Liver (tissue), 9 donors: ENCODE data around the gene CCL2. TPM values are rescaled to one million over a fixed set of nuclear protein-coding genes. Genes with fewer than 3 reads are reported as not detected.

ENCODE experiments used
- DNase-seq: peaks from one replicate; pipeline ENCODE4 v3.0.0-alpha.2; 2017; ENCODE audit warnings: low spot score
- H3K27ac ChIP-seq, 2 donors: one replicate each; pipeline ENCODE4 v1.7.0; 2013; ENCODE audit warnings: inconsistent platforms in 2 of 2, low read length in 2 of 2, control low read depth in 1 of 2, low read depth in 1 of 2, mild to moderate bottlenecking in 1 of 2
- H3K27me3 ChIP-seq, 4 donors: one replicate each; pipeline versions ENCODE4 v1.6.1 to v1.7.0; 2013; ENCODE audit warnings: low read length in 3 of 4, inconsistent platforms in 1 of 4, mild to moderate bottlenecking in 1 of 4, moderate library complexity in 1 of 4; ENCODE audit not compliant: control insufficient read depth in 4 of 4, insufficient read depth in 4 of 4
- H3K36me3 ChIP-seq, 4 donors: one replicate each; pipeline versions ENCODE4 v1.6.1 to v1.7.0; 2013; ENCODE audit warnings: low read length in 3 of 4, mild to moderate bottlenecking in 3 of 4, low read depth in 1 of 4, moderate library complexity in 1 of 4; ENCODE audit not compliant: control insufficient read depth in 4 of 4, insufficient read depth in 3 of 4
- H3K4me1 ChIP-seq, 4 donors: one replicate each; pipeline versions ENCODE4 v1.6.1 to v1.7.0; 2013; ENCODE audit warnings: low read length in 3 of 4, mild to moderate bottlenecking in 3 of 4, moderate library complexity in 1 of 4; ENCODE audit not compliant: control insufficient read depth in 4 of 4, insufficient read depth in 4 of 4
- H3K4me3 ChIP-seq, 3 donors: one replicate each; pipeline versions ENCODE4 v1.6.1 to v1.7.0; 2013; ENCODE audit warnings: low read length in 3 of 3, control low read depth in 1 of 3, low read depth in 1 of 3, mild to moderate bottlenecking in 1 of 3
- H3K9ac ChIP-seq, 2 donors: one replicate each; pipeline ENCODE4 v1.7.0; 2013; ENCODE audit warnings: low read length in 2 of 2, mild to moderate bottlenecking in 2 of 2, moderate library complexity in 2 of 2, control low read depth in 1 of 2, low read depth in 1 of 2
- H3K9me3 ChIP-seq, 4 donors: one replicate each; pipeline versions ENCODE4 v1.6.1 to v1.7.0; 2013; ENCODE audit warnings: low read length in 3 of 4; ENCODE audit not compliant: control insufficient read depth in 4 of 4
- ATF3 ChIP-seq: IDR thresholded peaks from 2 replicates; pipeline ENCODE4 v1.6.1; 2016; ENCODE audit warnings: antibody characterized with exemption
- CTCF ChIP-seq: fragments of 150-350 bp; IDR thresholded peaks from 2 replicates; pipeline ENCODE4 v1.5.1; 2017; ENCODE audit warnings: improper control_type of control experiment, low read depth, low read length; ENCODE audit not compliant: missing input control
- EGR1 ChIP-seq, 2 donors: IDR thresholded peaks; 2 replicates each; pipeline ENCODE4 v1.6.1; 2016 to 2018; ENCODE audit warnings: antibody characterized with exemption in 2 of 2, low read depth in 2 of 2
- FOXA1 ChIP-seq: IDR thresholded peaks from 2 replicates; pipeline ENCODE4 v1.6.1; 2016; ENCODE audit warnings: antibody characterized with exemption
- FOXA2 ChIP-seq: IDR thresholded peaks from 2 replicates; pipeline ENCODE4 v1.6.1; 2016; ENCODE audit warnings: antibody characterized with exemption
- GABPA ChIP-seq, 2 donors: IDR thresholded peaks in 1 of 2; conservative IDR thresholded peaks in 1 of 2; 2 replicates each; pipeline ENCODE4 v1.6.1; 2016; ENCODE audit warnings: antibody characterized with exemption in 2 of 2, mild to moderate bottlenecking in 1 of 2, moderate library complexity in 1 of 2
- HNF4A ChIP-seq, 2 donors: conservative IDR thresholded peaks; 2 replicates each; pipeline ENCODE4 v1.6.1; 2016; ENCODE audit warnings: antibody characterized with exemption in 2 of 2, mild to moderate bottlenecking in 2 of 2
- HNF4G ChIP-seq: IDR thresholded peaks from 2 replicates; pipeline ENCODE4 v1.6.1; 2016; ENCODE audit warnings: antibody characterized with exemption
- JUND ChIP-seq, 2 donors: IDR thresholded peaks; 2 replicates each; pipeline ENCODE4 v1.6.1; 2016; ENCODE audit warnings: antibody characterized with exemption in 2 of 2
- MAX ChIP-seq: IDR thresholded peaks from 2 replicates; pipeline ENCODE4 v1.6.1; 2016; ENCODE audit warnings: antibody characterized with exemption
- NR2F2 ChIP-seq: IDR thresholded peaks from 2 replicates; pipeline ENCODE4 v1.6.1; 2016; ENCODE audit warnings: antibody characterized with exemption
- RAD21 ChIP-seq, 2 donors: IDR thresholded peaks; 2 replicates each; pipeline ENCODE4 v1.6.1; 2016; ENCODE audit warnings: antibody characterized with exemption in 2 of 2, mild to moderate bottlenecking in 2 of 2
- REST ChIP-seq: IDR thresholded peaks from 2 replicates; pipeline ENCODE4 v1.6.1; 2016; ENCODE audit warnings: antibody characterized with exemption, mild to moderate bottlenecking
- RXRA ChIP-seq, 2 donors: IDR thresholded peaks; 2 replicates each; pipeline ENCODE4 v1.6.1; 2017 to 2018; ENCODE audit warnings: antibody characterized with exemption in 2 of 2, mild to moderate bottlenecking in 1 of 2
- SP1 ChIP-seq: IDR thresholded peaks from 2 replicates; pipeline ENCODE4 v1.6.1; 2018; ENCODE audit warnings: antibody characterized with exemption, mild to moderate bottlenecking
- TAF1 ChIP-seq: conservative IDR thresholded peaks from 2 replicates; pipeline ENCODE4 v1.6.1; 2016; ENCODE audit warnings: antibody characterized with exemption, mild to moderate bottlenecking
- YY1 ChIP-seq: IDR thresholded peaks from 2 replicates; pipeline ENCODE4 v1.6.1; 2016; ENCODE audit warnings: antibody characterized with exemption, mild to moderate bottlenecking
- ZBTB33 ChIP-seq: IDR thresholded peaks from 2 replicates; pipeline ENCODE4 v1.6.1; 2016; ENCODE audit warnings: antibody characterized with exemption
- WGBS: extraction: QIAGEN DNeasy Blood & Tissue Kit; methylation state at CpG from one replicate; pipeline ENCODE4 v1.1.7; 2013; 5-methylcytosine and 5-hydroxymethylcytosine counted together
- polyA plus RNA-seq, 2 donors: library from polyadenylated mRNA; stranded (reverse) in 1 of 2; unstranded in 1 of 2; fragments of 200-250 nt in 1 of 2; fragments of >200 nt in 1 of 2; fragmentation: Nextera tagmentation in 1 of 2; extraction: Ambion mirVana in 1 of 2; gene quantifications; one replicate each; pipeline versions ENCODE4 v1.2.1 to v1.2.3, GENCODE V29; 2013 to 2015
- total RNA-seq, 2 donors: library from RNA; depleted of rRNA; stranded (reverse); fragments of >200 nt; gene quantifications; one replicate each; pipeline ENCODE4 v1.2.3, GENCODE V29; 2014
- donor health status: healthy.
- donor health status: healthy.
- donor health status: healthy.
- donor health status: healthy.
- donor health status: healthy.

Gene CCL2
- total and polyA plus RNA-seq, 4 donors: 3.5 to 8.9 (median 5.4) TPM

- no peak overlapping the region for H3K4me3 ChIP-seq
- peak overlapping the region in 1 of 2 donors; percentile 68 for H3K27ac ChIP-seq
- WGBS: 91% methylated on average over 3 of the region's 3 CpGs
- H3K4me1 ChIP-seq: peaks cover 0 to 14% (median 11%) of the 10 kb centered on the region in 4 donors
- H3K27me3 ChIP-seq: no peaks in the 10 kb centered on the region
- H3K36me3 ChIP-seq: no peaks in the 10 kb centered on the region
- no peak overlapping the region for H3K9ac ChIP-seq
- H3K9me3 ChIP-seq: peaks cover 0 to 6% (median 0%) of the 10 kb centered on the region in 4 donors
- TF ChIP-seq HNF4A (conservative IDR thresholded peaks at IDR 0.05) (no peak), ZBTB33 (no peak), TAF1 (no peak), EGR1 (IDR thresholded peaks at IDR 0.05; ENCODE audit: low read depth in 2 of 2) (no peak), ATF3 (no peak), RAD21 (IDR thresholded peaks at IDR 0.05) (no peak), MAX (no peak), CTCF (no peak), HNF4G (no peak), FOXA2 (no peak), REST (no peak), SP1 (no peak), NR2F2 (no peak), JUND (IDR thresholded peaks at IDR 0.05) (no peak), RXRA (IDR thresholded peaks at IDR 0.05) (no peak), GABPA (IDR thresholded peaks at IDR 0.05 in 1 of 2, conservative IDR thresholded peaks at IDR 0.05 in 1 of 2) (no peak), FOXA1 (no peak), YY1 (no peak)
- no peak for DNase-seq
Measured at GRCh38 chr17:34234616-34235015, 20.5 kb upstream of the CCL2 start.
